ENCODE data around the gene GAS6. TPM values are rescaled to one million over a fixed set of nuclear protein-coding genes. Genes with fewer than 3 reads are reported as not detected.

GAS6 gene
- total RNA-seq, 1 donor from 2014 or later = 11.5 TPM

GRCh38 chr13:113905942-113906341 is 42.1 kb upstream of the GAS6 start:
- Mint-ChIP-seq H3K27me3 (no peaks in the 10 kb centered on the region), H3K4me3 (ENCODE audit: low read depth) (no peak overlapping the region), H3K9me3 (ENCODE audit: low read depth) (no peaks in the 10 kb centered on the region), H3K4me1 (ENCODE audit: low read depth) (peaks cover 10% of the 10 kb centered on the region), H3K27ac (no peak overlapping the region), H3K36me3 (ENCODE audit: insufficient read depth) (no peaks in the 10 kb centered on the region)
- TF ChIP-seq, protein P1, sequence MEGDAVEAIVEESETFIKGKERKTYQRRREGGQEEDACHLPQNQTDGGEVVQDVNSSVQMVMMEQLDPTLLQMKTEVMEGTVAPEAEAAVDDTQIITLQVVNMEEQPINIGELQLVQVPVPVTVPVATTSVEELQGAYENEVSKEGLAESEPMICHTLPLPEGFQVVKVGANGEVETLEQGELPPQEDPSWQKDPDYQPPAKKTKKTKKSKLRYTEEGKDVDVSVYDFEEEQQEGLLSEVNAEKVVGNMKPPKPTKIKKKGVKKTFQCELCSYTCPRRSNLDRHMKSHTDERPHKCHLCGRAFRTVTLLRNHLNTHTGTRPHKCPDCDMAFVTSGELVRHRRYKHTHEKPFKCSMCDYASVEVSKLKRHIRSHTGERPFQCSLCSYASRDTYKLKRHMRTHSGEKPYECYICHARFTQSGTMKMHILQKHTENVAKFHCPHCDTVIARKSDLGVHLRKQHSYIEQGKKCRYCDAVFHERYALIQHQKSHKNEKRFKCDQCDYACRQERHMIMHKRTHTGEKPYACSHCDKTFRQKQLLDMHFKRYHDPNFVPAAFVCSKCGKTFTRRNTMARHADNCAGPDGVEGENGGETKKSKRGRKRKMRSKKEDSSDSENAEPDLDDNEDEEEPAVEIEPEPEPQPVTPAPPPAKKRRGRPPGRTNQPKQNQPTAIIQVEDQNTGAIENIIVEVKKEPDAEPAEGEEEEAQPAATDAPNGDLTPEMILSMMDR (IDR thresholded peaks at IDR 0.05; ENCODE audit: unreplicated experiment) = no peak
- DNase-seq (ENCODE audit: low spot score, unreplicated experiment) = no peak

- Mint-ChIP-seq H3K36me3 (ENCODE audit: insufficient read depth) (no peaks in the 10 kb centered on the region), H3K4me3 (ENCODE audit: low read depth) (no peak overlapping the region), H3K9me3 (ENCODE audit: low read depth) (no peaks in the 10 kb centered on the region), H3K27ac (no peak overlapping the region), H3K27me3 (no peaks in the 10 kb centered on the region), H3K4me1 (ENCODE audit: low read depth) (peaks cover 10% of the 10 kb centered on the region)
- TF ChIP-seq, protein P1 (IDR thresholded peaks at IDR 0.05; ENCODE audit: unreplicated experiment) = no peak
- DNase-seq (ENCODE audit: low spot score, unreplicated experiment) = no peak
Observed at GRCh38 chr13:113905018-113905417, 41.1 kb upstream of the GAS6 start.

DNA sequence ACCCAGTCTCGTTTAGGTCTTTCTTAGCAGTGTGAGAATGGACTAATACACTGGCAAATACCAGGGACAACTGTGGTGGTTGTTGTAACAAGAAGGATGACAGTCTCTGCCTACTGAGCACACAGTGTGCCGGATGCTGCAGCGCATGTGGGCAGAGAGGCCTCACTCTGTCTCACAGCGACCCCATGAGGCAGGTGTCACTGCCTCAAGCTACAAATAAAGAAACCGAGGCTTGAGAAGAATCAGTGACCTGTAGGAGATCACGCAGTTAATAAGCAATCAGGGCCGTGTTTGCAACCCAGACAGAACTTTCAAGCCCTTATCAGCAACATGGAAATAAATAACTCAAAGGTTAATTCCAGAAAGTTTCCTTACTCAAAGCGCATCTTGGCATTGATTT is 40.5 kb upstream of the GAS6 start:
- H3K4me1 Mint-ChIP-seq (ENCODE audit: low read depth) = peaks cover 10% of the 10 kb centered on the region

GRCh38 chr13:113903912-113904311 is 40.0 kb upstream of the GAS6 start:
- TF ChIP-seq, protein P1 (IDR thresholded peaks at IDR 0.05; ENCODE audit: unreplicated experiment) = no peak
- peaks cover 10% of the 10 kb centered on the region for H3K4me1 Mint-ChIP-seq (ENCODE audit: low read depth)
- DNase-seq (ENCODE audit: low spot score, unreplicated experiment) = no peak
- no peaks in the 10 kb centered on the region for H3K36me3 Mint-ChIP-seq (ENCODE audit: insufficient read depth)
- no peaks in the 10 kb centered on the region for H3K9me3 Mint-ChIP-seq (ENCODE audit: low read depth)
- H3K27me3 Mint-ChIP-seq = no peaks in the 10 kb centered on the region
- H3K4me3 Mint-ChIP-seq (ENCODE audit: low read depth) = no peak overlapping the region
- H3K27ac Mint-ChIP-seq = no peak overlapping the region

More for the DNA sequence above, 40.5 kb upstream of the GAS6 start:
- Mint-ChIP-seq H3K27me3 (no peaks in the 10 kb centered on the region), H3K9me3 (ENCODE audit: low read depth) (no peaks in the 10 kb centered on the region), H3K36me3 (ENCODE audit: insufficient read depth) (no peaks in the 10 kb centered on the region), H3K27ac (no peak overlapping the region), H3K4me3 (ENCODE audit: low read depth) (no peak overlapping the region)
- no peak for DNase-seq (ENCODE audit: low spot score, unreplicated experiment)
- TF ChIP-seq, protein P1 (IDR thresholded peaks at IDR 0.05; ENCODE audit: unreplicated experiment) = peak; percentile 50

- TF ChIP-seq, protein P1 (IDR thresholded peaks at IDR 0.05; ENCODE audit: unreplicated experiment) = no peak
- Mint-ChIP-seq H3K27me3 (no peaks in the 10 kb centered on the region), H3K9me3 (ENCODE audit: low read depth) (no peaks in the 10 kb centered on the region), H3K36me3 (ENCODE audit: insufficient read depth) (no peaks in the 10 kb centered on the region), H3K4me1 (ENCODE audit: low read depth) (peaks cover 5% of the 10 kb centered on the region), H3K27ac (no peak overlapping the region), H3K4me3 (ENCODE audit: low read depth) (no peak overlapping the region)
- DNase-seq (ENCODE audit: low spot score, unreplicated experiment) = no peak
Observed at GRCh38 chr13:113902986-113903775, 39.3 kb upstream of the GAS6 start.
